ENCODE data around the gene POM121L12.

- TF ChIP-seq CTCF (IDR thresholded peaks at IDR 0.05; ENCODE audit: low read length) (no peak), EZH2 (IDR thresholded peaks at IDR 0.05; ENCODE audit: borderline replicate concordance, low read length) (no peak)
Measured at GRCh38 chr7:53003653-53004445, 31.6 kb upstream of the POM121L12 start.

All from OCI-LY1 (cell line).